PC-9 (cell line): ENCODE results near the gene CFAP46. TPM values are rescaled to one million over a fixed set of nuclear protein-coding genes. Genes with fewer than 3 reads are reported as not detected.
"Not testable (repeated sequence)": the region's sequence is repeated elsewhere in the genome, so short reads cannot be mapped to it uniquely, and the experiment has no call there.

Experiments used
- BruUV-seq: library from RNA; stranded (reverse); fragments of 400-500 nt; replicated peaks from 2 replicates; lab custom pipeline; 2021; lab: Mats Ljungman, UMichigan
- CTCF ChIA-PET: fragments of 300-600 bp; sonication (Branson Sonifier 250); formaldehyde crosslinking; loops from one replicate; lab custom pipeline; 2022; ENCODE audit warnings: antibody characterized with exemption; lab: Charles Lee
- POLR2A ChIA-PET: fragments of 300-600 bp; sonication (Branson Sonifier 250); formaldehyde crosslinking; loops from one replicate; lab custom pipeline; 2022; ENCODE audit warnings: antibody characterized with exemption; ENCODE audit not compliant: unreplicated experiment; lab: Charles Lee
- DNase-seq, 2 experiments: peaks; one replicate each; pipeline versions ENCODE4 v3.0.0 to v3.0.0-alpha.2; 2015 to 2022; ENCODE audit warnings: mixed read lengths in 1 of 2
- H2AFZ ChIP-seq: fragments of 200-600 bp; sonication (generic); 2 replicates; pipeline ENCODE4 v1.8.1; 2017; ENCODE audit warnings: antibody characterized with exemption
- H3F3A ChIP-seq: fragments of 200-600 bp; sonication (generic); 2 replicates; pipeline ENCODE4 v1.8.1; 2017; ENCODE audit warnings: antibody characterized with exemption, mild to moderate bottlenecking, low read depth; ENCODE audit not compliant: insufficient read depth
- H3K27ac ChIP-seq: fragments of 200-600 bp; sonication (generic); 2 replicates; pipeline ENCODE4 v1.6.1; 2016; ENCODE audit warnings: mixed run types
- H3K27me3 ChIP-seq: fragments of 200-600 bp; sonication (generic); 2 replicates; pipeline ENCODE4 v1.6.1; 2016; ENCODE audit warnings: low read depth, mixed run types; ENCODE audit not compliant: insufficient read depth
- H3K36me3 ChIP-seq: fragments of 200-600 bp; sonication (generic); 2 replicates; pipeline ENCODE4 v1.6.1; 2016; ENCODE audit warnings: low read depth, mixed run types
- H3K4me1 ChIP-seq: fragments of 200-600 bp; sonication (generic); replicated peaks from 2 replicates; pipeline ENCODE4 v1.6.1; 2016; ENCODE audit warnings: mixed run types; ENCODE audit not compliant: insufficient read depth
- H3K4me2 ChIP-seq: fragments of 200-600 bp; sonication (generic); 2 replicates; pipeline ENCODE4 v1.6.1; 2017; ENCODE audit warnings: mixed run types
- H3K4me3 ChIP-seq: fragments of 200-600 bp; sonication (generic); 2 replicates; pipeline ENCODE4 v1.6.1; 2016; ENCODE audit warnings: mixed run types
- H3K79me2 ChIP-seq: fragments of 200-600 bp; sonication (generic); 2 replicates; pipeline ENCODE4 v1.6.1; 2017; ENCODE audit warnings: low read depth, mixed run types
- H3K9me2 ChIP-seq: fragments of 200-600 bp; sonication (generic); 2 replicates; pipeline ENCODE4 v1.8.1; 2017; ENCODE audit warnings: mild to moderate bottlenecking; ENCODE audit not compliant: insufficient read depth
- H3K9me3 ChIP-seq: fragments of 200-600 bp; sonication (generic); 2 replicates; pipeline ENCODE4 v1.8.1; 2016; ENCODE audit warnings: low read depth; ENCODE audit not compliant: insufficient read depth
- H4K20me1 ChIP-seq: fragments of 200-600 bp; sonication (generic); 2 replicates; pipeline ENCODE4 v1.8.1; 2017; ENCODE audit not compliant: insufficient read depth
- CTCF ChIP-seq: fragments of 200-600 bp; sonication (generic); conservative IDR thresholded peaks from 2 replicates; pipeline ENCODE4 v1.6.1; 2017; ENCODE audit warnings: mixed run types, antibody characterized with exemption, mild to moderate bottlenecking, moderate library complexity
- EZH2 ChIP-seq: fragments of 200-600 bp; sonication (generic); IDR thresholded peaks from 2 replicates; pipeline ENCODE4 v1.8.0; 2017; ENCODE audit warnings: antibody characterized with exemption, low read depth
- intact Hi-C: fragments of 100-400 bp; cut with micrococcal nuclease; formaldehyde crosslinking; loops from one replicate; pipeline ENCODE4 v1.10.0; 2022; ENCODE audit not compliant: unreplicated experiment
- total RNA-seq: library from RNA; stranded (reverse); gene quantifications from 2 replicates; pipeline ENCODE4 v1.2.3, GENCODE V29; 2021

The CFAP46 gene
- total RNA-seq, 1 experiment from 2014 or later = not detected

- BruUV-seq = no TSS peak
- H2AFZ ChIP-seq = no peak overlapping the region
- no peak overlapping the region for H3K4me3 ChIP-seq
- H3K36me3 ChIP-seq = no peaks in the 10 kb centered on the region
- no peak overlapping the region for H3K4me2 ChIP-seq
- H3K79me2 ChIP-seq = no peaks in the 10 kb centered on the region
- no peaks in the 10 kb centered on the region for H3K9me2 ChIP-seq
- no peaks in the 10 kb centered on the region for H3K9me3 ChIP-seq
- H4K20me1 ChIP-seq = no peaks in the 10 kb centered on the region
- ChIA-PET CTCF (no interaction called here), POLR2A (no interaction called here)
- DNase-seq = peak in 1 of 2 experiments; percentile 59
- H3K27ac ChIP-seq = no peak overlapping the region
- no peak for TF ChIP-seq EZH2
- peak; percentile 75 for TF ChIP-seq CTCF
- H3F3A ChIP-seq = 0 out of 2 replicates have a peak, but pooled peaks cover 3% of the 10 kb centered on the region
- peaks cover 22% of the 10 kb centered on the region; the same call in 1 of the 2 replicates for H3K27me3 ChIP-seq
- intact Hi-C loops = loop anchor here (10.0 kb wide), 1 partner anchor 421 kb away; no protein-coding TSS in a partner anchor
- H3K4me1 ChIP-seq = no peaks in the 10 kb centered on the region
Measured at GRCh38 chr10:132904181-132904813, 38.1 kb downstream of the CFAP46 start.

- not testable (repeated sequence) for H3K9me2 ChIP-seq, H3K4me3 ChIP-seq, H3K36me3 ChIP-seq, H3F3A ChIP-seq, H4K20me1 ChIP-seq, BruUV-seq, H2AFZ ChIP-seq, H3K79me2 ChIP-seq, H3K4me1 ChIP-seq, H3K9me3 ChIP-seq
- peak overlapping the region; percentile 43; the same call in 1 of the 2 replicates for H3K27ac ChIP-seq
- POLR2A ChIA-PET = interaction anchor here (0.7 kb wide), 2 partner anchors 74 to 421 kb away, joined by 3 to 4 read pairs; no protein-coding TSS in a partner anchor
- CTCF ChIA-PET = interaction anchor here (0.7 kb wide), 1 partner anchor 249 kb away, joined by 4 read pairs; no protein-coding TSS in a partner anchor
- 0 out of 2 replicates have a peak overlapping the region, but pooled peaks have one; percentile 16 for H3K4me2 ChIP-seq
- peaks cover 22% of the 10 kb centered on the region; the same call in 1 of the 2 replicates for H3K27me3 ChIP-seq
- peak; percentile 47 to 52 for DNase-seq
- intact Hi-C loops = loop anchor here (10.0 kb wide), 1 partner anchor 422 kb away; no protein-coding TSS in a partner anchor
Measured at GRCh38 chr10:132902656-132903575, 39.5 kb downstream of the CFAP46 start.

- CTCF ChIA-PET = no interaction called here
- Histone ChIP-seq H3K9me3 (no peaks in the 10 kb centered on the region), H3K4me1 (no peaks in the 10 kb centered on the region), H3K4me3 (no peak overlapping the region), H3K4me2 (no peak overlapping the region), H3K9me2 (no peaks in the 10 kb centered on the region), H3F3A (0 out of 2 replicates have a peak, but pooled peaks cover 3% of the 10 kb centered on the region), H3K36me3 (no peaks in the 10 kb centered on the region), H2AFZ (no peak overlapping the region), H3K27ac (no peak overlapping the region), H3K79me2 (no peaks in the 10 kb centered on the region), H3K27me3 (peaks cover 22% of the 10 kb centered on the region; the same call in 1 of the 2 replicates), H4K20me1 (no peaks in the 10 kb centered on the region)
- TF ChIP-seq CTCF (no peak), EZH2 (no peak)
- POLR2A ChIA-PET = no interaction called here
- no TSS peak for BruUV-seq
- intact Hi-C loops = loop anchor here (10.0 kb wide), 1 partner anchor 423 kb away; no protein-coding TSS in a partner anchor
- no peak for DNase-seq
Measured at GRCh38 chr10:132901351-132901750, 41.0 kb downstream of the CFAP46 start.
